GM19099 (cell line): ENCODE results near the gene ZC2HC1C.

Source experiments
- POLR2A ChIP-seq: IDR thresholded peaks from 3 replicates; pipeline ENCODE4 v1.6.1; 2011; ENCODE audit warnings: low read depth; ENCODE audit not compliant: insufficient read length; ENCODE audit errors: extremely low read depth

Gene ZC2HC1C

GRCh38 chr14:75069811-75070145, 337 bp downstream of the ZC2HC1C start:
- no peak for TF ChIP-seq POLR2A

- TF ChIP-seq POLR2A = no peak
Measured at GRCh38 chr14:75070383-75070782, 942 bp downstream of the ZC2HC1C start.

- no peak for TF ChIP-seq POLR2A
Measured at GRCh38 chr14:75077794-75078193, 8.4 kb downstream of the ZC2HC1C start.

- TF ChIP-seq POLR2A = no peak
Measured at GRCh38 chr14:75079521-75079920, 10.1 kb downstream of the ZC2HC1C start.

GRCh38 chr14:75081660-75082229, 12.3 kb downstream of the ZC2HC1C start:
- no peak for TF ChIP-seq POLR2A

GRCh38 chr14:75083271-75083670, 13.8 kb downstream of the ZC2HC1C start:
- TF ChIP-seq POLR2A = no peak

- TF ChIP-seq POLR2A = no peak
Measured at GRCh38 chr14:75084513-75084912, 15.1 kb downstream of the ZC2HC1C start.

GRCh38 chr14:75088153-75088552, 18.7 kb downstream of the ZC2HC1C start:
- no peak for TF ChIP-seq POLR2A

- no peak for TF ChIP-seq POLR2A
Measured at GRCh38 chr14:75088566-75089373, 19.3 kb downstream of the ZC2HC1C start.

- TF ChIP-seq POLR2A = no peak
Measured at GRCh38 chr14:75090353-75090752, 20.9 kb downstream of the ZC2HC1C start.

- TF ChIP-seq POLR2A = no peak
Measured at GRCh38 chr14:75091251-75091650, 21.8 kb downstream of the ZC2HC1C start.

GRCh38 chr14:75092698-75093097, 23.3 kb downstream of the ZC2HC1C start:
- no peak for TF ChIP-seq POLR2A

- no peak for TF ChIP-seq POLR2A
Measured at GRCh38 chr14:75094896-75095295, 25.5 kb downstream of the ZC2HC1C start.

- TF ChIP-seq POLR2A = no peak
Measured at GRCh38 chr14:75095690-75096089, 26.2 kb downstream of the ZC2HC1C start.

- TF ChIP-seq POLR2A = no peak
Measured at GRCh38 chr14:75096959-75097358, 27.5 kb downstream of the ZC2HC1C start.

GRCh38 chr14:75098212-75098611, 28.8 kb downstream of the ZC2HC1C start:
- TF ChIP-seq POLR2A = no peak
